Fibroblast of lung (primary cell): ENCODE data around the gene FAAP100. TPM values are rescaled to one million over a fixed set of nuclear protein-coding genes. Genes with fewer than 3 reads are reported as not detected.

Experiments
- DNase-seq, 2 donors: peaks; one replicate each; pipeline versions ENCODE4 v3.0.0 to v3.0.0-alpha.2; 2010; ENCODE audit warnings: low read depth in 2 of 2
- H2AFZ ChIP-seq: 2 replicates; pipeline ENCODE4 v1.5.1; 2012; ENCODE audit warnings: low read length, control low read depth, inconsistent platforms
- H3K27ac ChIP-seq: 2 replicates; pipeline ENCODE4 v1.5.1; 2011; ENCODE audit warnings: low read length, control low read depth; ENCODE audit not compliant: insufficient read depth
- H3K27me3 ChIP-seq: 2 replicates; pipeline ENCODE4 v1.5.1; 2011; ENCODE audit warnings: mild to moderate bottlenecking, low read length; ENCODE audit not compliant: control insufficient read depth, insufficient read depth
- H3K36me3 ChIP-seq: 2 replicates; pipeline ENCODE4 v1.5.1; 2011; ENCODE audit warnings: low read length; ENCODE audit not compliant: control insufficient read depth, insufficient read depth
- H3K4me1 ChIP-seq: 2 replicates; pipeline ENCODE4 v1.5.1; 2011; ENCODE audit warnings: low read length; ENCODE audit not compliant: control insufficient read depth, insufficient read depth; ENCODE audit errors: extremely low read depth
- H3K4me2 ChIP-seq: 2 replicates; pipeline ENCODE4 v1.5.1; 2011; ENCODE audit warnings: low read length, control low read depth; ENCODE audit not compliant: insufficient read depth; ENCODE audit errors: extremely low read depth
- H3K4me3 ChIP-seq, 4 experiments: fragments of 200-600 bp in 1 of 4; sonication (generic) in 1 of 4; replicated peaks in 1 of 4; 2 replicates each; pipeline ENCODE4 v1.5.1; 2011 to 2016; ENCODE audit warnings: low read length in 4 of 4, low read depth in 3 of 4, mild to moderate bottlenecking in 3 of 4, control low read depth in 2 of 4, inconsistent platforms in 1 of 4, mixed read lengths in 1 of 4; ENCODE audit not compliant: insufficient read depth in 1 of 4; ENCODE audit errors: control extremely low read depth in 1 of 4
- H3K79me2 ChIP-seq: 2 replicates; pipeline ENCODE4 v1.5.1; 2012; ENCODE audit warnings: mild to moderate bottlenecking, low read length, inconsistent platforms; ENCODE audit not compliant: control insufficient read depth, insufficient read depth
- H3K9ac ChIP-seq: 2 replicates; pipeline ENCODE4 v1.5.1; 2011; ENCODE audit warnings: mild to moderate bottlenecking, low read length, control low read depth; ENCODE audit not compliant: insufficient read depth
- H3K9me3 ChIP-seq: 2 replicates; pipeline ENCODE4 v1.5.1; 2012; ENCODE audit warnings: low read depth, low read length; ENCODE audit not compliant: control insufficient read depth, insufficient read depth
- H4K20me1 ChIP-seq: 2 replicates; pipeline ENCODE4 v1.5.1; 2011; ENCODE audit warnings: low read length; ENCODE audit not compliant: control insufficient read depth, insufficient read depth; ENCODE audit errors: extremely low read depth
- CTCF ChIP-seq, 2 donors: IDR thresholded peaks in 1 of 2; conservative IDR thresholded peaks in 1 of 2; 1 replicate in 1 of 2; 2 replicates in 1 of 2; pipeline ENCODE4 v1.5.1; 2011 to 2012; ENCODE audit warnings: low read length in 2 of 2, control low read depth in 1 of 2, inconsistent platforms in 1 of 2, low read depth in 1 of 2, mild to moderate bottlenecking in 1 of 2
- EZH2 ChIP-seq: IDR thresholded peaks from 2 replicates; pipeline ENCODE4 v1.5.1; 2012; ENCODE audit warnings: low read length, control low read depth, mild to moderate bottlenecking; ENCODE audit errors: missing control alignments
- polyA plus RNA-seq, 2 donors: library from polyadenylated mRNA; depleted of rRNA in 1 of 2; stranded (reverse) in 1 of 2; unstranded in 1 of 2; fragments of >200 nt; gene quantifications; 2 replicates each; pipeline ENCODE4 v1.2.1, GENCODE V29; 2011 to 2012; ENCODE audit warnings: missing spikeins in 1 of 2
- total RNA-seq: library from RNA; depleted of rRNA; stranded (reverse); fragments of >200 nt; gene quantifications from 2 replicates; pipeline ENCODE4 v1.2.1, GENCODE V29; 2014

The FAAP100 gene
- total and polyA plus RNA-seq, 2 donors (not counting 1 experiment from before 2014, with no cell fraction given) = 6.7 to 10.4 TPM

DNA sequence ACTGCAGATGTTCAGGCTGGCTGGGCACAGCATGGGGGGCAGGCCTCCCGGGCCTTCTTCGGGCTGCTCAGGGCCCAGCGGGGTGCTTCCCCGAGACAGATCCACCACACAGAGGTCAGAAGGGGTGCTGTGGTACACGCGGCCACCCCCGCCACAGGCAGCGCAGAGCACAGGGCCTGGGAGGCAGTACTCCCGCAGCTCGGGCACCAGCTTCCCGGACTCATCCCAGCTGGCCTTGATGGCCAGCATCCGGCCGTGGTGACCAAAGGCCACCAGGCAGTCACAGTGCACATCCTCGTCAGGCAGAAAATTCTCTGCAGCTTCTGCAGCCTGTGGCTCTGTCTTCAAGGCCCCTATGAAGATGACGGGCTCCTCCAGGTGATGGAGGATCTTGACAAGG lies 1.9 kb downstream of the FAAP100 start:
- Histone ChIP-seq H3K9ac (no peak overlapping the region), H2AFZ (no peak overlapping the region), H3K9me3 (no peaks in the 10 kb centered on the region), H3K27me3 (no peaks in the 10 kb centered on the region), H3K36me3 (peaks cover 22% of the 10 kb centered on the region), H4K20me1 (no peaks in the 10 kb centered on the region), H3K4me2 (no peak overlapping the region), H3K27ac (no peak overlapping the region), H3K4me3 (no peak overlapping the region), H3K79me2 (peaks cover 24% of the 10 kb centered on the region), H3K4me1 (peaks cover 16% of the 10 kb centered on the region)
- no peak for DNase-seq
- no peak for TF ChIP-seq EZH2
- TF ChIP-seq CTCF (conservative IDR thresholded peaks at IDR 0.05 in 1 of 2, IDR thresholded peaks at IDR 0.05 in 1 of 2; ENCODE audit: low read depth in 1 of 2, low read length in 2 of 2) = no peak

DNA sequence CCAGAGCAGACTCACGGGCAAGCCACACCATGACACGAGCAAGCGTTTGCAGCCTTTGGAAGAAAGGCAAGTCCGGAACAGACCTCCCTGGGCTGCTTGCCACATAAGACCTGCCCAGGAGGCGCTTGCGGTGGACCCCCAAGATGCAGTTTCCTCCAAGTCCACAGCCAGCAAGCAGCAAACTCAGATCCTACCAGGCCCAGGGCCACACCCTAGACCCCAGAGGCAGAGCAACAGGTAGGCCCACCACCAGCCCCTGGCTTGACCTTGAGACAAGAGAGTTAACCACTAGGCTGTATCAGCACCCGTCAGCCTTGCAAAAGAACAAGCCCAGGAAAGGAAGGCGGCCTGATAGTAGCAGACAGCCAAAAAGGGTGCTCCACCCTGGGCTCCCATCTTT lies 2.3 kb downstream of the FAAP100 start:
- Histone ChIP-seq H3K36me3 (peaks cover 25% of the 10 kb centered on the region), H3K9ac (no peak overlapping the region), H2AFZ (no peak overlapping the region), H3K4me2 (no peak overlapping the region), H3K4me3 (no peak overlapping the region), H3K4me1 (peaks cover 16% of the 10 kb centered on the region), H4K20me1 (no peaks in the 10 kb centered on the region), H3K27me3 (no peaks in the 10 kb centered on the region), H3K27ac (no peak overlapping the region), H3K9me3 (no peaks in the 10 kb centered on the region), H3K79me2 (peaks cover 24% of the 10 kb centered on the region)
- no peak for DNase-seq
- TF ChIP-seq CTCF (conservative IDR thresholded peaks at IDR 0.05 in 1 of 2, IDR thresholded peaks at IDR 0.05 in 1 of 2; ENCODE audit: low read depth in 1 of 2, low read length in 2 of 2) (no peak), EZH2 (no peak)

DNA sequence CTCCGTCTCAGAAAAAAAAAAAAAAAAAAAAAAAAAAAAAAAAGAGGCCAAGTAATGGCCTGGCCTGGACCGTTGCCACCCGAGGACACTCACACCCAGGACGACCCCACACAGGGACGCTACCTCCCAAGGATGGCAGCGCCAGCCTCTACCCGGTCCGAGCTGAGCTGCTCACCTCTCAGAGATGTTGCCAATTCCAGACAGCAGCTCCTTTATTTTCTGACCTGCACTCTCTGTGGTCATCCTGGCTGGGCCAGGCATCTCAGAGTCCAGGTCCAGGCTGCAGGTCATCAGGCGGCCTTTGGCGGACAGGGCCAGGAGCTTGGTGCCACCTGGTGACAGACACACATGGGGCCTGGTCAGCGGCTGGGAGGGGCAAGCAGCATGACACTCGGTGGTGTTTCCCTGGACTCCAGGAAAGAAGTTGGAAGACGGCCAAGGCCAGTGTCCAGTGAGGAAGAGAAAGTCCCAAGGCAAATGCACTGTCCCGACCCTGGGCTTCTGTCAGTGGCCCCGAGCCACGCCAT lies 3.1 kb downstream of the FAAP100 start:
- no peak for DNase-seq
- Histone ChIP-seq H3K9me3 (no peaks in the 10 kb centered on the region), H2AFZ (no peak overlapping the region), H3K4me3 (no peak overlapping the region), H3K36me3 (peaks cover 28% of the 10 kb centered on the region), H3K79me2 (peaks cover 24% of the 10 kb centered on the region), H3K27me3 (no peaks in the 10 kb centered on the region), H4K20me1 (no peaks in the 10 kb centered on the region), H3K4me1 (peaks cover 12% of the 10 kb centered on the region), H3K4me2 (no peak overlapping the region), H3K9ac (no peak overlapping the region), H3K27ac (no peak overlapping the region)
- TF ChIP-seq EZH2 = no peak
- no peak for TF ChIP-seq CTCF (conservative IDR thresholded peaks at IDR 0.05 in 1 of 2, IDR thresholded peaks at IDR 0.05 in 1 of 2; ENCODE audit: low read depth in 1 of 2, low read length in 2 of 2)
